K562 (cell line): ENCODE results near the gene GLI1. TPM values are rescaled to one million over a fixed set of nuclear protein-coding genes. Genes with fewer than 3 reads are reported as not detected.

Experiments used
- ATF7 ChIP-seq: fragments of 450-650 bp; IDR thresholded peaks from 2 replicates; pipeline ENCODE4 v1.7.1; 2014; ENCODE audit warnings: mild to moderate bottlenecking, moderate library complexity
- CTBP1 ChIP-seq: fragments of 450-650 bp; IDR thresholded peaks from 2 replicates; pipeline ENCODE4 v1.6.1; 2016; ENCODE audit warnings: borderline replicate concordance
- EP300 ChIP-seq: IDR thresholded peaks from 2 replicates; pipeline ENCODE4 v1.6.1; 2012; ENCODE audit warnings: low read length, improper control_type of control experiment
- HMGN3 ChIP-seq: IDR thresholded peaks from 2 replicates; pipeline ENCODE4 v1.6.1; 2011; ENCODE audit warnings: borderline replicate concordance, low read depth, mild to moderate bottlenecking, mixed read lengths, low read length; ENCODE audit not compliant: insufficient read length; ENCODE audit errors: extremely low read depth
- MAZ ChIP-seq, 2 experiments: fragments of 450-650 bp in 1 of 2; sonication (generic) in 1 of 2; formaldehyde crosslinking; IDR thresholded peaks in 1 of 2; conservative IDR thresholded peaks in 1 of 2; 2 replicates each; pipeline versions ENCODE4 v1.4.0 to v1.5.0; 2020; ENCODE audit warnings: mild to moderate bottlenecking in 1 of 2, missing genetic modification reagents in 1 of 2
- SMAD4 ChIP-seq: fragments of 250-450 bp; sonication (Bioruptor Pico); conservative IDR thresholded peaks from 2 replicates; pipeline ENCODE4 v1.8.0; 2021; ENCODE audit warnings: inconsistent platforms, mild to moderate bottlenecking, moderate library complexity
- SMC3 ChIP-seq: conservative IDR thresholded peaks from 2 replicates; pipeline ENCODE4 v1.6.1; 2011; ENCODE audit warnings: low read depth, low read length, improper control_type of control experiment; ENCODE audit not compliant: insufficient read depth
- TEAD4 ChIP-seq, 2 experiments: sonication (generic) in 1 of 2; formaldehyde crosslinking in 1 of 2; IDR thresholded peaks; 2 replicates each; pipeline versions ENCODE4 v1.6.1 to v1.8.0; 2012 to 2022; ENCODE audit warnings: borderline replicate concordance in 1 of 2, inconsistent platforms in 1 of 2, low read length in 1 of 2, mild to moderate bottlenecking in 1 of 2, missing genetic modification reagents in 1 of 2
- WHSC1 ChIP-seq: IDR thresholded peaks from one replicate; pipeline ENCODE4 v1.6.1; 2012; ENCODE audit warnings: low read length, control low read depth, inconsistent platforms
- ZNF212 ChIP-seq: fragments of 450-650 bp; formaldehyde crosslinking; IDR thresholded peaks from 2 replicates; pipeline ENCODE4 v1.4.0; 2020; ENCODE audit warnings: mild to moderate bottlenecking
- ZNF239 ChIP-seq: fragments of 250-450 bp; sonication (Bioruptor Pico); IDR thresholded peaks from 2 replicates; pipeline ENCODE4 v1.4.0; 2020; ENCODE audit warnings: mild to moderate bottlenecking
- ZNF785 ChIP-seq: fragments of 250-450 bp; sonication (Bioruptor Pico); IDR thresholded peaks from 2 replicates; pipeline ENCODE4 v1.4.0; 2020; ENCODE audit warnings: mild to moderate bottlenecking
- ZSCAN32 ChIP-seq: fragments of 450-650 bp; formaldehyde crosslinking; IDR thresholded peaks from 2 replicates; pipeline ENCODE4 v1.4.0; 2020; ENCODE audit warnings: mild to moderate bottlenecking, moderate library complexity
- polyA plus RNA-seq, 8 experiments: library from polyadenylated mRNA; depleted of rRNA in 4 of 8; stranded (reverse) in 5 of 8; unstranded in 3 of 8; fragments of >200 nt; fragmentation: Nextera tagmentation in 2 of 8; fragmentation: Illumina TruSeq in 1 of 8; extraction: Ambion mirVana in 2 of 8; extraction: Trizol in 1 of 8; gene quantifications; 2 replicates each; pipeline versions ENCODE4 v1.2.1 to v1.2.3, GENCODE V29; 2011 to 2014; ENCODE audit warnings: inconsistent platforms in 1 of 8, missing spikeins in 1 of 8
- total RNA-seq, 7 experiments: library from RNA; depleted of rRNA in 6 of 7; stranded (reverse); fragments of >200 nt in 6 of 7; fragmentation: Illumina TruSeq in 2 of 7; extraction: Trizol in 2 of 7; gene quantifications; 2 replicates each; pipeline versions ENCODE4 v1.2.1 to v1.2.3, GENCODE V29; 2011 to 2021; ENCODE audit warnings: low replicate concordance in 1 of 7
- TF ChIP-seq, protein P1 (sequence below): IDR thresholded peaks from 2 replicates; pipeline ENCODE4 v1.6.1; 2011; ENCODE audit warnings: borderline replicate concordance, low read depth, mild to moderate bottlenecking, moderate library complexity, low read length; ENCODE audit not compliant: insufficient read depth, poor library complexity, severe bottlenecking
- TF ChIP-seq, protein P2 (sequence below): fragments of 250-450 bp; sonication (Bioruptor Pico); IDR thresholded peaks from 2 replicates; pipeline ENCODE4 v1.4.0; 2020; ENCODE audit warnings: mild to moderate bottlenecking, moderate library complexity
- TF ChIP-seq, protein P3 (sequence below): fragments of 450-650 bp; IDR thresholded peaks from 2 replicates; pipeline ENCODE4 v1.6.1; 2018; ENCODE audit warnings: mild to moderate bottlenecking, low read depth; ENCODE audit not compliant: partially characterized antibody
- TF ChIP-seq, protein P4 (sequence below), 2 experiments: IDR thresholded peaks; 2 replicates each; pipeline ENCODE4 v1.6.1; 2012; ENCODE audit warnings: improper control_type of control experiment in 2 of 2, low read depth in 2 of 2, low read length in 2 of 2, borderline replicate concordance in 1 of 2

The GLI1 gene
- total and polyA plus RNA-seq, 9 of the 15 experiments (the other 6 are each of a cell fraction or from before 2014, with no cell fraction given), result 0.24 to 3.7 (median 0.61) TPM

DNA sequence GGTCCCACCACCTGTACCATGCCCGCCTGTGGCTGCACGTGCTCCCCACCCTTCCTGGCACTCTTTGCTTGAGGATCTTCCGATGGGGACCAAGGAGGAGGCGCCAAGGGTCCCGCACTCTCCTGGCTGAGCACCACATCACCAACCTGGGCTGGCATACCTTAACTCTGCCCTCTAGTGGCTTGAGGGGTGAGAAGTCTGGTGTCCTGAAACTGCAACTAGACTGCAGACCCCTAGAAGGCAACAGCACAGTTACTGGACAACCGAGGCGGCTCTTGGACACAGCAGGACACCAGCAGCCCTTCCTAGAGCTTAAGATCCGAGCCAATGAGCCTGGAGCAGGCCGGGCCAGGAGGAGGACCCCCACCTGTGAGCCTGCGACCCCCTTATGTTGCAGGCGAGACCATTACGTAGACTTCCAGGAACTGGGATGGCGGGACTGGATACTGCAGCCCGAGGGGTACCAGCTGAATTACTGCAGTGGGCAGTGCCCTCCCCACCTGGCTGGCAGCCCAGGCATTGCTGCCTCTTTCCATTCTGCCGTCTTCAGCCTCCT, 3.4 kb upstream of the GLI1 start (continued):
- TF ChIP-seq, protein P1, sequence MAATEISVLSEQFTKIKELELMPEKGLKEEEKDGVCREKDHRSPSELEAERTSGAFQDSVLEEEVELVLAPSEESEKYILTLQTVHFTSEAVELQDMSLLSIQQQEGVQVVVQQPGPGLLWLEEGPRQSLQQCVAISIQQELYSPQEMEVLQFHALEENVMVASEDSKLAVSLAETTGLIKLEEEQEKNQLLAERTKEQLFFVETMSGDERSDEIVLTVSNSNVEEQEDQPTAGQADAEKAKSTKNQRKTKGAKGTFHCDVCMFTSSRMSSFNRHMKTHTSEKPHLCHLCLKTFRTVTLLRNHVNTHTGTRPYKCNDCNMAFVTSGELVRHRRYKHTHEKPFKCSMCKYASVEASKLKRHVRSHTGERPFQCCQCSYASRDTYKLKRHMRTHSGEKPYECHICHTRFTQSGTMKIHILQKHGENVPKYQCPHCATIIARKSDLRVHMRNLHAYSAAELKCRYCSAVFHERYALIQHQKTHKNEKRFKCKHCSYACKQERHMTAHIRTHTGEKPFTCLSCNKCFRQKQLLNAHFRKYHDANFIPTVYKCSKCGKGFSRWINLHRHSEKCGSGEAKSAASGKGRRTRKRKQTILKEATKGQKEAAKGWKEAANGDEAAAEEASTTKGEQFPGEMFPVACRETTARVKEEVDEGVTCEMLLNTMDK, result peak; percentile 75
- TF ChIP-seq, protein P2, sequence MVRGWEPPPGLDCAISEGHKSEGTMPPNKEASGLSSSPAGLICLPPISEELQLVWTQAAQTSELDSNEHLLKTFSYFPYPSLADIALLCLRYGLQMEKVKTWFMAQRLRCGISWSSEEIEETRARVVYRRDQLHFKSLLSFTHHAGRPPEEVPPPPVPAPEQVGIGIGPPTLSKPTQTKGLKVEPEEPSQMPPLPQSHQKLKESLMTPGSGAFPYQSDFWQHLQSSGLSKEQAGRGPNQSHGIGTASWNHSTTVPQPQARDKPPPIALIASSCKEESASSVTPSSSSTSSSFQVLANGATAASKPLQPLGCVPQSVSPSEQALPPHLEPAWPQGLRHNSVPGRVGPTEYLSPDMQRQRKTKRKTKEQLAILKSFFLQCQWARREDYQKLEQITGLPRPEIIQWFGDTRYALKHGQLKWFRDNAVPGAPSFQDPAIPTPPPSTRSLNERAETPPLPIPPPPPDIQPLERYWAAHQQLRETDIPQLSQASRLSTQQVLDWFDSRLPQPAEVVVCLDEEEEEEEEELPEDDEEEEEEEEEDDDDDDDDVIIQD, result no peak
- TF ChIP-seq WHSC1, result no peak
- TF ChIP-seq ZNF239 (CRISPR knock-in tag), result peak; percentile 33; the same call in 1 of the 2 replicates
- peak; percentile 36; the same call in 1 of the 2 replicates for TF ChIP-seq SMC3
- TF ChIP-seq HMGN3, result no peak
- TF ChIP-seq, protein P3, sequence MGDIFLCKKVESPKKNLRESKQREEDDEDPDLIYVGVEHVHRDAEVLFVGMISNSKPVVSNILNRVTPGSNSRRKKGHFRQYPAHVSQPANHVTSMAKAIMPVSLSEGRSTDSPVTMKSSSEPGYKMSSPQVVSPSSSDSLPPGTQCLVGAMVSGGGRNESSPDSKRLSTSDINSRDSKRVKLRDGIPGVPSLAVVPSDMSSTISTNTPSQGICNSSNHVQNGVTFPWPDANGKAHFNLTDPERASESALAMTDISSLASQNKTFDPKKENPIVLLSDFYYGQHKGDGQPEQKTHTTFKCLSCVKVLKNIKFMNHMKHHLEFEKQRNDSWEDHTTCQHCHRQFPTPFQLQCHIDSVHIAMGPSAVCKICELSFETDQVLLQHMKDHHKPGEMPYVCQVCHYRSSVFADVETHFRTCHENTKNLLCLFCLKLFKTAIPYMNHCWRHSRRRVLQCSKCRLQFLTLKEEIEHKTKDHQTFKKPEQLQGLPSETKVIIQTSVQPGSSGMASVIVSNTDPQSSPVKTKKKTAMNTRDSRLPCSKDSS, result no peak
- TF ChIP-seq ATF7, result peak; percentile 42; the same call in 1 of the 2 replicates
- peak in 1 of 2 experiments; percentile 44; a peak in 3 of 4 replicates for TF ChIP-seq MAZ (CRISPR knock-in tag; conservative IDR thresholded peaks at IDR 0.05 in 1 of 2, IDR thresholded peaks at IDR 0.05 in 1 of 2)
- TF ChIP-seq, protein P4, sequence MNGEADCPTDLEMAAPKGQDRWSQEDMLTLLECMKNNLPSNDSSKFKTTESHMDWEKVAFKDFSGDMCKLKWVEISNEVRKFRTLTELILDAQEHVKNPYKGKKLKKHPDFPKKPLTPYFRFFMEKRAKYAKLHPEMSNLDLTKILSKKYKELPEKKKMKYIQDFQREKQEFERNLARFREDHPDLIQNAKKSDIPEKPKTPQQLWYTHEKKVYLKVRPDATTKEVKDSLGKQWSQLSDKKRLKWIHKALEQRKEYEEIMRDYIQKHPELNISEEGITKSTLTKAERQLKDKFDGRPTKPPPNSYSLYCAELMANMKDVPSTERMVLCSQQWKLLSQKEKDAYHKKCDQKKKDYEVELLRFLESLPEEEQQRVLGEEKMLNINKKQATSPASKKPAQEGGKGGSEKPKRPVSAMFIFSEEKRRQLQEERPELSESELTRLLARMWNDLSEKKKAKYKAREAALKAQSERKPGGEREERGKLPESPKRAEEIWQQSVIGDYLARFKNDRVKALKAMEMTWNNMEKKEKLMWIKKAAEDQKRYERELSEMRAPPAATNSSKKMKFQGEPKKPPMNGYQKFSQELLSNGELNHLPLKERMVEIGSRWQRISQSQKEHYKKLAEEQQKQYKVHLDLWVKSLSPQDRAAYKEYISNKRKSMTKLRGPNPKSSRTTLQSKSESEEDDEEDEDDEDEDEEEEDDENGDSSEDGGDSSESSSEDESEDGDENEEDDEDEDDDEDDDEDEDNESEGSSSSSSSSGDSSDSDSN (IDR thresholded peaks at IDR 0.05; ENCODE audit: borderline replicate concordance in 1 of 2, low read depth in 2 of 2, low read length in 2 of 2), result peak in 1 of 2 experiments; percentile 58; a peak in 1 of 4 replicates
- TF ChIP-seq CTBP1, result peak; percentile 84
- TF ChIP-seq SMAD4 (CRISPR knock-in tag), result peak; percentile 75
- TF ChIP-seq ZNF785 (CRISPR knock-in tag), result no peak
- peak; percentile 52; the same call in 1 of the 2 replicates for TF ChIP-seq TEAD4 (IDR thresholded peaks at IDR 0.05; ENCODE audit: low read length)
- no peak for TF ChIP-seq TEAD4 (CRISPR knock-in tag; IDR thresholded peaks at IDR 0.05; ENCODE audit: borderline replicate concordance)
- TF ChIP-seq EP300, result no peak
- TF ChIP-seq ZNF212 (CRISPR knock-in tag), result no peak
- TF ChIP-seq ZSCAN32 (CRISPR knock-in tag), result no peak
